Heart right ventricle (tissue), 16 donors: ENCODE measurements around the gene SPRING1. TPM values are rescaled to one million over a fixed set of nuclear protein-coding genes. Genes with fewer than 3 reads are reported as not detected.

ENCODE experiments used
- ATAC-seq, 8 donors: fragments of 200-7000 bp; cut with Tn5 transposase; one replicate each; pipeline ENCODE4 v1.9.1; 2020; ENCODE audit warnings: mild to moderate bottlenecking in 8 of 8, moderate library complexity in 8 of 8, moderate number of reproducible peaks in 1 of 8
- DNase-seq, 2 donors: peaks; one replicate each; pipeline ENCODE4 v3.0.0-alpha.2; 2020
- H3K27ac ChIP-seq, 10 donors: fragments of 200-600 bp; sonication (generic) in 2 of 10; one replicate each; pipeline versions ENCODE4 v1.5.0 to v1.8.0; 2020 to 2022; ENCODE audit warnings: mild to moderate bottlenecking in 3 of 10
- H3K27me3 ChIP-seq, 7 donors: fragments of 200-600 bp; one replicate each; pipeline ENCODE4 v1.8.0; 2021 to 2022; ENCODE audit warnings: mild to moderate bottlenecking in 2 of 7
- H3K36me3 ChIP-seq, 9 donors: fragments of 200-600 bp; sonication (generic) in 1 of 9; one replicate each; pipeline versions ENCODE4 v1.5.0 to v1.8.0; 2020 to 2022; ENCODE audit warnings: mild to moderate bottlenecking in 2 of 9
- H3K4me1 ChIP-seq, 9 donors: fragments of 200-600 bp; sonication (generic) in 1 of 9; one replicate each; pipeline versions ENCODE4 v1.5.0 to v1.8.0; 2020 to 2022; ENCODE audit warnings: mild to moderate bottlenecking in 4 of 9
- H3K4me3 ChIP-seq, 10 donors: fragments of 200-600 bp; sonication (generic) in 2 of 10; one replicate each; pipeline versions ENCODE4 v1.5.0 to v1.8.0; 2020 to 2022; ENCODE audit warnings: mild to moderate bottlenecking in 7 of 10, moderate library complexity in 2 of 10
- H3K9me3 ChIP-seq, 11 donors: fragments of 200-600 bp in 10 of 11; sonication (generic) in 2 of 11; one replicate each; pipeline versions ENCODE4 v1.5.0 to v1.8.0; 2013 to 2022; ENCODE audit warnings: mild to moderate bottlenecking in 2 of 11, control low read depth in 1 of 11, moderate library complexity in 1 of 11
- WGBS, 2 donors: extraction: QIAGEN DNeasy Blood & Tissue Kit; methylation state at CpG; one replicate each; pipeline ENCODE4 v1.1.7; 2013; ENCODE audit warnings: inconsistent platforms in 1 of 2; 5-methylcytosine and 5-hydroxymethylcytosine counted together
- intact Hi-C, 10 donors: fragments of 100-400 bp; cut with DNase I; formaldehyde crosslinking; loops; one replicate each; pipeline versions ENCODE4 v1.11.1 to v1.14.2; 2022
- polyA plus RNA-seq, 2 donors: library from polyadenylated mRNA; stranded (reverse); fragments of 200-250 nt; gene quantifications; one replicate each; pipeline ENCODE4 v1.2.3, GENCODE V29; 2013
- total RNA-seq, 10 donors: library from RNA; stranded (reverse); fragmentation: NEBNext Ultra II Directional in 3 of 10; extraction: Animal tissue kit (Norgen Biotek cat#: 25700) in 3 of 10; gene quantifications; one replicate each; pipeline versions ENCODE4 v1.2.1 to v1.2.4, GENCODE V29; 2021 to 2023
- TF ChIP-seq, protein P1 (sequence below), 9 donors: fragments of 200-600 bp; sonication (generic) in 2 of 9; IDR thresholded peaks; one replicate each; pipeline versions ENCODE4 v1.5.0 to v1.8.0; 2021 to 2022; ENCODE audit warnings: antibody characterized with exemption in 9 of 9, mild to moderate bottlenecking in 5 of 9, moderate library complexity in 1 of 9
- donor health status: Arrhythmogenic right ventricular cardiomyopathy.
- donor health status: ischemic (EF 13 %, LVEDD 7.1; RV severe dilation, severe dysfunction).
- donor health status: healthy with polysubstance abuse.
- donor health status: DM: no; HTN: yes; CAD: no.
- donor health status: DM: no; HTN: no; CAD: no.
- donor health status: ischemic (EF 25% LVEDD 6.9; RV normal size, moderate dysfunction).
- donor health status: ischemic (EF 25% LVEDD 5.7; RV mildly dilated, moderate dysfunction).
- donor health status: healthy.
- donor health status: DM: yes; HTN: yes; CAD: no.
- donor health status: Ischemic cardiomyopathy.
- donor health status: ischemic (EF 35%, LVEDD 5.7; RV mildly dilated, moderate dysfunction).
- donor health status: nonischemic (EF 11% LVEDD 7.7; RV severe dilation, severe dysfunction).
- donor health status: DM: yes; HTN: yes; CAD: no.
- donor health status: PGD.
- donor health status: ischemic (EF 29% LVEDD 5.4; RV normal size, mild dysfunction).
- donor health status: nonischemic (EF 23%, LVEDD 6.1; RV moderate dilation, normal function).

The SPRING1 gene
- total and polyA plus RNA-seq, 12 donors: 6.2 to 19.5 (median 10.5) TPM

DNA sequence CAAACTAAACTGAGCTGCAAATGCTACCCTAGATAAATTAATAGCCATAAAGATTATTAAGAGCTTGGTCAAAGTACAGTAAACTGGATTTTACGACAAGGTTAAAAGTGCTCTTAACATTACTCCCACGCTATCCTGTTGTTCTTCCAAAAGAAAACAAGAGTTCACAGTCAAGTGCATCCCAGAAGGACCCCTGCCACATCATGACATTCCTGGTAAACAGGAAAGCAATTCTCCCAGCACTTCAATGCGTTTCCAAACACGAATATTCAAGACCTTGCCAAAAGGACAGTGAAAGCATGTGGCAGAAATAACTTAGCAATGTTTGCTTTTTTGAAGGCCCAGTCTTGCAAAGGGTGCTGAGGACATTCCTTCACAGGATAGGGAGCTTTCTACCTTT is 11.2 kb downstream of the SPRING1 start:
- H3K9me3 ChIP-seq: no peaks in the 10 kb centered on the region
- 9 to 15% methylated on average over 4 of the region's 4 CpGs for WGBS, 2 donors
- TF ChIP-seq, protein P1, sequence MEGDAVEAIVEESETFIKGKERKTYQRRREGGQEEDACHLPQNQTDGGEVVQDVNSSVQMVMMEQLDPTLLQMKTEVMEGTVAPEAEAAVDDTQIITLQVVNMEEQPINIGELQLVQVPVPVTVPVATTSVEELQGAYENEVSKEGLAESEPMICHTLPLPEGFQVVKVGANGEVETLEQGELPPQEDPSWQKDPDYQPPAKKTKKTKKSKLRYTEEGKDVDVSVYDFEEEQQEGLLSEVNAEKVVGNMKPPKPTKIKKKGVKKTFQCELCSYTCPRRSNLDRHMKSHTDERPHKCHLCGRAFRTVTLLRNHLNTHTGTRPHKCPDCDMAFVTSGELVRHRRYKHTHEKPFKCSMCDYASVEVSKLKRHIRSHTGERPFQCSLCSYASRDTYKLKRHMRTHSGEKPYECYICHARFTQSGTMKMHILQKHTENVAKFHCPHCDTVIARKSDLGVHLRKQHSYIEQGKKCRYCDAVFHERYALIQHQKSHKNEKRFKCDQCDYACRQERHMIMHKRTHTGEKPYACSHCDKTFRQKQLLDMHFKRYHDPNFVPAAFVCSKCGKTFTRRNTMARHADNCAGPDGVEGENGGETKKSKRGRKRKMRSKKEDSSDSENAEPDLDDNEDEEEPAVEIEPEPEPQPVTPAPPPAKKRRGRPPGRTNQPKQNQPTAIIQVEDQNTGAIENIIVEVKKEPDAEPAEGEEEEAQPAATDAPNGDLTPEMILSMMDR (IDR thresholded peaks at IDR 0.05): no peak
- peak in 2 of 8 donors; percentile 27 to 28 for ATAC-seq
- DNase-seq: no peak
- H3K4me3 ChIP-seq: no peak overlapping the region
- no peak overlapping the region for H3K27ac ChIP-seq
- H3K4me1 ChIP-seq: peaks cover 0 to 26% (median 16%) of the 10 kb centered on the region in 9 donors
- no peaks in the 10 kb centered on the region for H3K27me3 ChIP-seq
- intact Hi-C loops: loop anchor here in 1 of 10 donors (10.0 kb wide), 1 partner anchor 288 kb away; no protein-coding TSS in a partner anchor
- peaks cover 0 to 34% (median 0%) of the 10 kb centered on the region in 9 donors for H3K36me3 ChIP-seq

DNA sequence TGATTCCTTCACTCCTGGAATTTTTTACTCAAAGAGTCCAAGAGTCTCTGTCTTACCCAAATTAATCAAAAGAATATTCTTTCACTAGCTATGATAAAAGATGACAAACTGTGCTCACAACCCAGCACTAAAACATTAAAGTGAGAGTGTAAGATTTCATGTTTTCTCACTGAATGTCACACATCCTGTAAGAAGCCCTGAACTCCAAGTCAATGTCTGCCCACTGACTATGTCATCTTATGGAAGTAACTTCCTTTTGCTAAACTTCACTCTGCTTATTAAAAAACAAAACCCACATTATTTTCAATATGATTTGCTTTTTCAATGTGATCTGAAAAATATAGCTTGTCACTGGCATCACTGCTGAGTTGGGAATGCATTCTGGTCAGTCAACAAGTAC is 15.6 kb downstream of the SPRING1 start:
- TF ChIP-seq, protein P1 (IDR thresholded peaks at IDR 0.05): no peak
- no peaks in the 10 kb centered on the region for H3K9me3 ChIP-seq
- DNase-seq: no peak
- H3K27me3 ChIP-seq: no peaks in the 10 kb centered on the region
- peaks cover 0 to 41% (median 26%) of the 10 kb centered on the region in 9 donors for H3K4me1 ChIP-seq
- ATAC-seq: no peak
- H3K27ac ChIP-seq: no peak overlapping the region
- no peak overlapping the region for H3K4me3 ChIP-seq
- intact Hi-C loops: loop anchor here in 1 of 10 donors (10.0 kb wide), 1 partner anchor 293 kb away; no protein-coding TSS in a partner anchor
- H3K36me3 ChIP-seq: peaks cover 0 to 55% (median 3%) of the 10 kb centered on the region in 9 donors

DNA sequence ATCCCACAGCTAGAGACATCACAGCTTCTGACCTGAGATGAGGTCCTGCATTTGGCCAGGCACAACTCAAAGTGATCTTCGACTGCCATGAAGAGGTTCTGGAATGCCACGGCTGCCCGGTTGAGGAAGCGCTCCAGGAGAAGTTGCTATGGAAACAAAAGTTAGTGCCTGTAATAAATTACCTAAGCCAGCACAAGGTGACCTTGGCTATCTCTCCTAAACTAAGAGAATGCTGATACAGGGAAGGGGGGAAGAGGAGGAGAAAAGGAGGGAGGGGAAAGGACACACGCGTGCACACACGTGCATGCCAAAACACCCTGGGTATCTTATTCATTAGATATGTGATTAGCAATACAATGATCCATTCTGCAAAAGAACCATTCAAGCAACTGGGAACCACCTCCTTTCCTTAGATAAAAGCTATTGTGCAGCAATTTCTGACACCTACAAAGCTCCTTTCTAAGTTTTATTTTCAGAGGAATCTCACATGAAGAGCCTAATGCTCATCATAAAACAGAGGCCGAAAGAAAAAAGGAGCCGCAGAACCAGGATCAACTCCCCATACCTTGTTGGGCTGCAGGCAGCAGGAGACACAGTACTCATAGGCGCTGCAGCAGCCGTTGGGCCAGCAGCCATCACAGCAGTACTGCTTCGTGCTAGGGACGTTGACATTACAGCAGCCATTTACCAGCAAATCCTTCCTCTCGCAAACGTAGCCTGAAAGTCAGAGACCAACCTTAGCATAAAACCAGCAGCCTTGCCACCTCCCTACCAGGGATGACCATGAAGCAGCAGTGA is 17.9 kb downstream of the SPRING1 start:
- H3K4me1 ChIP-seq: peaks cover 0 to 31% (median 15%) of the 10 kb centered on the region in 9 donors
- DNase-seq: no peak
- H3K27me3 ChIP-seq: no peaks in the 10 kb centered on the region
- no peaks in the 10 kb centered on the region for H3K9me3 ChIP-seq
- H3K4me3 ChIP-seq: no peak overlapping the region
- peak in 5 of 8 donors; percentile 5 to 43 (median 25) for ATAC-seq
- peaks cover 0 to 78% (median 6%) of the 10 kb centered on the region in 9 donors for H3K36me3 ChIP-seq
- TF ChIP-seq, protein P1 (IDR thresholded peaks at IDR 0.05): no peak
- peak overlapping the region in 4 of 10 donors; percentile 7 to 61 (median 24) for H3K27ac ChIP-seq
- 74 to 79% methylated on average over 15 of the region's 15 CpGs for WGBS, 2 donors
- intact Hi-C loops: loop anchor here in 2 of 10 donors (10.0 kb wide), 2 partner anchors 285 to 295 kb away; no protein-coding TSS in a partner anchor

DNA sequence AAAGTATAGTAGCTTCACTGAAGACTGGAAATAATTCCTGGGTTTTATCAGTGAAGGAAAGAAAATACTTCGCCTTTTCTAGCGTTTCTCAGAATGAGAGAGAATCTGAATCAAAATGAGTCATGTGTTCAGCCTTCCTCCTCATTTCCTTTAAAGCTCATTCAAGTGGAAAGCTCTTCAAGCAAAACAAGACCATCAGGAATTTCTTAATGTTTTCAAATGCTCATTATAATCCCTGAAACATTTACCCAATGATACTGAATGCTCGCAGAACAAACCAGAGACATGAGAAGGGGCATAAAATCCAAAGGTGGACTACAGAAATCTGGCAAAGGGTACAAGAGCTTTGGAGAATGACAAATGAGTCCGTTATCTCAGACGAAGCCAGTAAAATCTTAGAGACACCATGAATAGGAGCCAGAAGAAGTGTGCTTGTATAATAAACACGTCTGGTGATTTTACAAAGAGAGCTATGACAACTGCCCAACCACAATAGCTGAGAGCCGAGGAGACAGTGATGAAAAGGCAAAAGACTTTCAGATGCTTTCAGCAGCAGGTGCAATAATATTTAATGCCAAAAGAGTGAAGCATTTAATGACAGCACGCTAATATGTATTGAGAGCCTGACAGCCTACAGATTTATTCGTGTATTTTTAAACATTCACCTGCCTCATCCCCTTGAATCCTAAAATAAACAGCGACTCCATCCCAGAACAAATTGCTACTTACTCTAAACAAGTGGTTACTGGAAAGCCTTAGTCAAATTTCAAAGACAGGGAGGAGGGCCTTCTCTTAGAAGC is 19.0 kb downstream of the SPRING1 start:
- intact Hi-C loops: loop anchor here in 1 of 10 donors (10.0 kb wide), 1 partner anchor 286 kb away; no protein-coding TSS in a partner anchor
- TF ChIP-seq, protein P1 (IDR thresholded peaks at IDR 0.05): no peak
- Histone ChIP-seq H3K36me3 (peaks cover 0 to 82% (median 6%) of the 10 kb centered on the region in 9 donors), H3K4me3 (no peak overlapping the region), H3K27ac (peak overlapping the region in 5 of 10 donors; percentile 7 to 61 (median 22)), H3K4me1 (peaks cover 0 to 34% (median 15%) of the 10 kb centered on the region in 9 donors), H3K9me3 (no peaks in the 10 kb centered on the region), H3K27me3 (no peaks in the 10 kb centered on the region)
- WGBS, 2 donors: 46 to 58% methylated on average over 10 of the region's 10 CpGs
- no peak for DNase-seq
- ATAC-seq: peak in 4 of 8 donors; percentile 21 to 36 (median 25)
